Smooth muscle cell (in vitro differentiated cells): Measurements from ENCODE around the gene TXNL4B. TPM values are rescaled to one million over a fixed set of nuclear protein-coding genes. Genes with fewer than 3 reads are reported as not detected.

ENCODE experiments used
- DNase-seq: peaks from one replicate; lab custom pipeline; 2025; ENCODE audit not compliant: unreplicated experiment; lab: John Stamatoyannopoulos, UW
- H2AFZ ChIP-seq: fragments of 200-600 bp; sonication (generic); 2 replicates; pipeline ENCODE4 v1.6.0; 2016; ENCODE audit warnings: antibody characterized with exemption, low read depth, mild to moderate bottlenecking
- H3F3A ChIP-seq: fragments of 200-600 bp; sonication (generic); 2 replicates; pipeline ENCODE4 v1.6.0; 2017; ENCODE audit warnings: antibody characterized with exemption, low read depth
- H3K27ac ChIP-seq: fragments of 200-600 bp; sonication (generic); 2 replicates; pipeline ENCODE4 v1.5.1; 2016; ENCODE audit warnings: low read depth, mild to moderate bottlenecking
- H3K27me3 ChIP-seq: fragments of 200-600 bp; sonication (generic); 2 replicates; pipeline ENCODE4 v1.6.1; 2016; ENCODE audit warnings: low read depth, mild to moderate bottlenecking
- H3K36me3 ChIP-seq: fragments of 200-600 bp; sonication (generic); 2 replicates; pipeline ENCODE4 v1.5.1; 2016; ENCODE audit warnings: low read depth
- H3K4me1 ChIP-seq: fragments of 200-600 bp; sonication (generic); 2 replicates; pipeline ENCODE4 v1.5.1; 2016; ENCODE audit warnings: low read depth
- H3K4me2 ChIP-seq: fragments of 200-600 bp; sonication (generic); 2 replicates; pipeline ENCODE4 v1.6.0; 2016; ENCODE audit warnings: mild to moderate bottlenecking
- H3K4me3 ChIP-seq: fragments of 200-600 bp; sonication (generic); 2 replicates; pipeline ENCODE4 v1.5.1; 2016; ENCODE audit warnings: mild to moderate bottlenecking
- H3K79me2 ChIP-seq: fragments of 200-600 bp; sonication (generic); 2 replicates; pipeline ENCODE4 v1.6.0; 2016; ENCODE audit warnings: low read depth, mild to moderate bottlenecking
- H3K9ac ChIP-seq: fragments of 200-600 bp; sonication (generic); 2 replicates; pipeline ENCODE4 v1.6.0; 2016; ENCODE audit warnings: low read depth
- H3K9me3 ChIP-seq: fragments of 200-600 bp; sonication (generic); replicated peaks from 2 replicates; pipeline ENCODE4 v1.5.1; 2016; ENCODE audit warnings: low read depth
- H4K20me1 ChIP-seq: fragments of 200-600 bp; sonication (generic); 2 replicates; pipeline ENCODE4 v1.6.0; 2016; ENCODE audit warnings: low read depth
- WGBS: methylation state at CpG from one replicate; pipeline ENCODE4 v1.1.7; 2016; ENCODE audit warnings: low lambda C conversion rate; 5-methylcytosine and 5-hydroxymethylcytosine counted together
- polyA plus RNA-seq: library from polyadenylated mRNA; unstranded; fragments of >200 nt; fragmentation: Nextera tagmentation; extraction: Ambion mirVana; gene quantifications from 2 replicates; pipeline ENCODE4 v1.2.1, GENCODE V29; 2016
- total RNA-seq: library from RNA; depleted of rRNA; stranded (reverse); fragments of >200 nt; gene quantifications from 2 replicates; pipeline ENCODE4 v1.2.3, GENCODE V29; 2014
- TF ChIP-seq, protein P1 (sequence below): fragments of 200-600 bp; sonication (generic); IDR thresholded peaks from 2 replicates; pipeline ENCODE4 v1.5.1; 2017; ENCODE audit warnings: borderline replicate concordance, mild to moderate bottlenecking, antibody characterized with exemption; ENCODE audit not compliant: insufficient read depth, poor library complexity, severe bottlenecking

TXNL4B gene
- total and polyA plus RNA-seq, 2 experiments from 2014 or later: 8.4 to 10.5 TPM

- TF ChIP-seq, protein P1, sequence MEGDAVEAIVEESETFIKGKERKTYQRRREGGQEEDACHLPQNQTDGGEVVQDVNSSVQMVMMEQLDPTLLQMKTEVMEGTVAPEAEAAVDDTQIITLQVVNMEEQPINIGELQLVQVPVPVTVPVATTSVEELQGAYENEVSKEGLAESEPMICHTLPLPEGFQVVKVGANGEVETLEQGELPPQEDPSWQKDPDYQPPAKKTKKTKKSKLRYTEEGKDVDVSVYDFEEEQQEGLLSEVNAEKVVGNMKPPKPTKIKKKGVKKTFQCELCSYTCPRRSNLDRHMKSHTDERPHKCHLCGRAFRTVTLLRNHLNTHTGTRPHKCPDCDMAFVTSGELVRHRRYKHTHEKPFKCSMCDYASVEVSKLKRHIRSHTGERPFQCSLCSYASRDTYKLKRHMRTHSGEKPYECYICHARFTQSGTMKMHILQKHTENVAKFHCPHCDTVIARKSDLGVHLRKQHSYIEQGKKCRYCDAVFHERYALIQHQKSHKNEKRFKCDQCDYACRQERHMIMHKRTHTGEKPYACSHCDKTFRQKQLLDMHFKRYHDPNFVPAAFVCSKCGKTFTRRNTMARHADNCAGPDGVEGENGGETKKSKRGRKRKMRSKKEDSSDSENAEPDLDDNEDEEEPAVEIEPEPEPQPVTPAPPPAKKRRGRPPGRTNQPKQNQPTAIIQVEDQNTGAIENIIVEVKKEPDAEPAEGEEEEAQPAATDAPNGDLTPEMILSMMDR: no peak
- H2AFZ ChIP-seq: no peak overlapping the region
- 93% methylated on average over 4 of the region's 4 CpGs for WGBS
These were observed 44.7 kb upstream of the TXNL4B start for GRCh38 chr16:72138064-72138572.

GRCh38 chr16:72137380-72138063 lies 44.1 kb upstream of the TXNL4B start:
- TF ChIP-seq, protein P1: no peak
- DNase-seq: no peak
- Histone ChIP-seq H3K36me3 (no peaks in the 10 kb centered on the region), H2AFZ (no peak overlapping the region), H3K27me3 (no peaks in the 10 kb centered on the region), H3K4me2 (no peak overlapping the region), H3K9ac (no peak overlapping the region), H3F3A (no peaks in the 10 kb centered on the region), H3K79me2 (no peaks in the 10 kb centered on the region), H4K20me1 (no peaks in the 10 kb centered on the region), H3K4me1 (no peaks in the 10 kb centered on the region), H3K4me3 (no peak overlapping the region), H3K27ac (no peak overlapping the region), H3K9me3 (no peaks in the 10 kb centered on the region)
- 96% methylated on average over 15 of the region's 15 CpGs for WGBS

More at GRCh38 chr16:72138064-72138572, 44.7 kb upstream of the TXNL4B start:
- no peaks in the 10 kb centered on the region for H3K27me3 ChIP-seq
- H3K9ac ChIP-seq: no peak overlapping the region
- no peaks in the 10 kb centered on the region for H3F3A ChIP-seq
- H3K4me3 ChIP-seq: no peak overlapping the region
- no peaks in the 10 kb centered on the region for H4K20me1 ChIP-seq
- no peaks in the 10 kb centered on the region for H3K36me3 ChIP-seq
- no peaks in the 10 kb centered on the region for H3K79me2 ChIP-seq
- H3K4me1 ChIP-seq: no peaks in the 10 kb centered on the region
- H3K27ac ChIP-seq: no peak overlapping the region
- H3K4me2 ChIP-seq: no peak overlapping the region
- no peaks in the 10 kb centered on the region for H3K9me3 ChIP-seq
- DNase-seq: no peak

DNA sequence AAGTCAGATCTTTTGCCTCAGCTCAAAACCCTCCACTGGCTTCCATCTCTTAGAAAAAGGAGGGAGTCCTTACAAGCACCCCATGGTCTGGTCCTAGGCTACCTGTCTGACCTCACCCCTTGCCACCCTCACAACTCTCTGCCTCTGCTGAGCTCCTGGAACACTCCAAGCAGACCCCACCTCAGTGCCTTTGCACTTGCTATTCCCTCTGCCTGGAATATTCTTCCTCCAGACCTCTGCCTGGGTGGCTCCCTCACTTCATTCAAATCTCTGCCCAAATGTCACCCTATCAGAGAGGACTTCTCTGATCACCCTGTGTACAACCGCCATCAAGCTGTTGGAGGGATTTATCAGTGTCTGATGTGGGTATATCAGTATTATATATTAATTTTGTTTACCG lies 41.1 kb upstream of the TXNL4B start:
- H3K9me3 ChIP-seq: no peaks in the 10 kb centered on the region
- no peak overlapping the region for H3K9ac ChIP-seq
- no peaks in the 10 kb centered on the region for H4K20me1 ChIP-seq
- TF ChIP-seq, protein P1: no peak
- no peaks in the 10 kb centered on the region for H3F3A ChIP-seq
- H3K4me2 ChIP-seq: no peak overlapping the region
- no peak overlapping the region for H3K4me3 ChIP-seq
- 91% methylated on average over 2 of the region's 2 CpGs for WGBS
- H3K4me1 ChIP-seq: no peaks in the 10 kb centered on the region
- DNase-seq: no peak
- H2AFZ ChIP-seq: no peak overlapping the region
- no peak overlapping the region for H3K27ac ChIP-seq
- no peaks in the 10 kb centered on the region for H3K79me2 ChIP-seq
- no peaks in the 10 kb centered on the region for H3K36me3 ChIP-seq
- no peaks in the 10 kb centered on the region for H3K27me3 ChIP-seq

DNA sequence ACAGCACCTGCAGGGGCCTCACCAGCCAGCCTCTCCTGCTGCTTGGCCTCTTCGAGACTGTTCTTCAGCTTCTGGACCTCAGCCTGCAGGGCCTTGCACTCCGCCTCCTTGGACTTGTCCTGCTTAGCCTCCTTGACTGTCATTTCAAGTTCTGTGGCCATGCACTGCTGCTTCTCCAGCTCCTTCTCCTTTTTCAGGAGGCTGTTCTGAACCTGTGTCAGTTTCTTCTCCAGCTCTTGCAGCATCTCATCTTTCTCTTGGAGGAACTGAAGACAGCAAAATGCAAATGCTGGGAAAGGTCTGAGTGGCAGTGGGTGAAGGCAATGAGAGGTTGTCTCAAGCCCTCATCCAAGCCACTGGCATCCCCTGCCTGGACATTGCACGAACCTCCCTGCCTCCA lies 39.3 kb upstream of the TXNL4B start:
- Histone ChIP-seq H3K27me3 (no peaks in the 10 kb centered on the region), H2AFZ (no peak overlapping the region), H3K4me1 (peaks cover 5% of the 10 kb centered on the region), H3K9me3 (no peaks in the 10 kb centered on the region), H3K79me2 (no peaks in the 10 kb centered on the region), H3K4me2 (no peak overlapping the region), H3K9ac (no peak overlapping the region), H4K20me1 (no peaks in the 10 kb centered on the region), H3K4me3 (no peak overlapping the region), H3F3A (no peaks in the 10 kb centered on the region), H3K36me3 (no peaks in the 10 kb centered on the region), H3K27ac (no peak overlapping the region)
- TF ChIP-seq, protein P1: no peak
- 94% methylated on average over 3 of the region's 3 CpGs for WGBS
- DNase-seq: no peak
